Measurements from ENCODE around the gene CDKAL1. TPM values are rescaled to one million over a fixed set of nuclear protein-coding genes. Genes with fewer than 3 reads are reported as not detected.

The CDKAL1 gene
- total and polyA plus RNA-seq, 2 of the 13 experiments (the other 11 are each of a cell fraction or from before 2014, with no cell fraction given) = 9.5 to 27.7 TPM

DNA sequence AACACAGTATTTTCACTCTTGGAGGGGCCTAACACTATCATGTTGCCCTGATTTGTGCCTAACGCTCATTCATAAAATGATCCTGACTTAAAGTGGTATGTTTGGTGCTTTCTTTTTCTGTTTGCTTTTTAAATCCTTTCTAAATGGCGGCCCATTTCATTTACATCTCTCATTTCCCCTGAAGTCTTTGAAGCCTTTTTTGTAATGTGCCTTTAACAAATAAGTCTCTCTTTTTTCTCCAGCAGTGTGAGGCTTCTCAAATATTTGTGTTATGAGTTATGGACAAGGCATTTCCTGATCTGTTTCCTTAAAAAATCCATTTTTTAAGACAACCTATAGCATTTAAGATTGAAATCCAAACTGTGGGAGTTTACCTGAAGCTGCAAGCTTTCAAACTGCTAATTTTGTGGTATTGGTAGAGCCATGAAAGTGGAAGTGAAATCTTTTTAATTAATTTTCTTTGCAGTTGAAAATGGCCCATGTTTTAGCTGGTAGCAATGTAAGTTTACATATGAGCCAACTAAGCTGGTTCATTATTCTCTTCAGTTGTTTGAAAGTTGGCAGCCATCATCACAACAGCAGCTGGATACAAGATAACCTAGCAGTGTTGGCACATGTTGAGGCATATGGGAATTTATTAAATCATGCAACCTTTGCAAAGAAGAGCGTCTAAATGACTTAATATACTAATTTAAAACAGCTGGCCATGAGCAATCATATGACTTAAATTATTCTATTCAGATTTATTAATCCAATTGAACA is 469.7 kb downstream of the CDKAL1 start (continued):
- TF ChIP-seq, protein P1, sequence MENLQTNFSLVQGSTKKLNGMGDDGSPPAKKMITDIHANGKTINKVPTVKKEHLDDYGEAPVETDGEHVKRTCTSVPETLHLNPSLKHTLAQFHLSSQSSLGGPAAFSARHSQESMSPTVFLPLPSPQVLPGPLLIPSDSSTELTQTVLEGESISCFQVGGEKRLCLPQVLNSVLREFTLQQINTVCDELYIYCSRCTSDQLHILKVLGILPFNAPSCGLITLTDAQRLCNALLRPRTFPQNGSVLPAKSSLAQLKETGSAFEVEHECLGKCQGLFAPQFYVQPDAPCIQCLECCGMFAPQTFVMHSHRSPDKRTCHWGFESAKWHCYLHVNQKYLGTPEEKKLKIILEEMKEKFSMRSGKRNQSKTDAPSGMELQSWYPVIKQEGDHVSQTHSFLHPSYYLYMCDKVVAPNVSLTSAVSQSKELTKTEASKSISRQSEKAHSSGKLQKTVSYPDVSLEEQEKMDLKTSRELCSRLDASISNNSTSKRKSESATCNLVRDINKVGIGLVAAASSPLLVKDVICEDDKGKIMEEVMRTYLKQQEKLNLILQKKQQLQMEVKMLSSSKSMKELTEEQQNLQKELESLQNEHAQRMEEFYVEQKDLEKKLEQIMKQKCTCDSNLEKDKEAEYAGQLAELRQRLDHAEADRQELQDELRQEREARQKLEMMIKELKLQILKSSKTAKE (CRISPR knock-in tag; IDR thresholded peaks at IDR 0.05; ENCODE audit: borderline replicate concordance) = no peak
- TF ChIP-seq, protein P2, sequence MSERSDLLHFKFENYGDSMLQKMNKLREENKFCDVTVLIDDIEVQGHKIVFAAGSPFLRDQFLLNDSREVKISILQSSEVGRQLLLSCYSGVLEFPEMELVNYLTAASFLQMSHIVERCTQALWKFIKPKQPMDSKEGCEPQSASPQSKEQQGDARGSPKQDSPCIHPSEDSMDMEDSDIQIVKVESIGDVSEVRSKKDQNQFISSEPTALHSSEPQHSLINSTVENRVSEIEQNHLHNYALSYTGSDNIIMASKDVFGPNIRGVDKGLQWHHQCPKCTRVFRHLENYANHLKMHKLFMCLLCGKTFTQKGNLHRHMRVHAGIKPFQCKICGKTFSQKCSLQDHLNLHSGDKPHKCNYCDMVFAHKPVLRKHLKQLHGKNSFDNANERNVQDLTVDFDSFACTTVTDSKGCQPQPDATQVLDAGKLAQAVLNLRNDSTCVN (CRISPR knock-in tag; IDR thresholded peaks at IDR 0.05; ENCODE audit: borderline replicate concordance) = no peak
- TF ChIP-seq, protein P3, sequence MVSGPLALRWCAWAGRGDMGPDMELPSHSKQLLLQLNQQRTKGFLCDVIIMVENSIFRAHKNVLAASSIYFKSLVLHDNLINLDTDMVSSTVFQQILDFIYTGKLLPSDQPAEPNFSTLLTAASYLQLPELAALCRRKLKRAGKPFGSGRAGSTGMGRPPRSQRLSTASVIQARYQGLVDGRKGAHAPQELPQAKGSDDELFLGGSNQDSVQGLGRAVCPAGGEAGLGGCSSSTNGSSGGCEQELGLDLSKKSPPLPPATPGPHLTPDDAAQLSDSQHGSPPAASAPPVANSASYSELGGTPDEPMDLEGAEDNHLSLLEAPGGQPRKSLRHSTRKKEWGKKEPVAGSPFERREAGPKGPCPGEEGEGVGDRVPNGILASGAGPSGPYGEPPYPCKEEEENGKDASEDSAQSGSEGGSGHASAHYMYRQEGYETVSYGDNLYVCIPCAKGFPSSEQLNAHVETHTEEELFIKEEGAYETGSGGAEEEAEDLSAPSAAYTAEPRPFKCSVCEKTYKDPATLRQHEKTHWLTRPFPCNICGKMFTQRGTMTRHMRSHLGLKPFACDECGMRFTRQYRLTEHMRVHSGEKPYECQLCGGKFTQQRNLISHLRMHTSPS (CRISPR knock-in tag; IDR thresholded peaks at IDR 0.05; ENCODE audit: low read depth) = no peak
- TF ChIP-seq SP1 (IDR thresholded peaks at IDR 0.05) (no peak), SP1 (CRISPR knock-in tag; IDR thresholded peaks at IDR 0.05) (no peak), TBP (CRISPR knock-in tag; IDR thresholded peaks at IDR 0.05) (no peak), MZF1 (CRISPR knock-in tag; IDR thresholded peaks at IDR 0.05; ENCODE audit: borderline replicate concordance) (no peak), ZNF282 (IDR thresholded peaks at IDR 0.05; ENCODE audit: partially characterized antibody) (no peak), RFX5 (IDR thresholded peaks at IDR 0.05; ENCODE audit: low read depth, low read length) (no peak), ZNF225 (CRISPR knock-in tag; IDR thresholded peaks at IDR 0.05) (no peak), PHF21A (CRISPR knock-in tag; IDR thresholded peaks at IDR 0.05) (peak; percentile 90), RFX3 (CRISPR knock-in tag; IDR thresholded peaks at IDR 0.05) (no peak), FOSL2 (CRISPR knock-in tag; IDR thresholded peaks at IDR 0.05) (peak; percentile 89)
- TF ChIP-seq, protein P4, sequence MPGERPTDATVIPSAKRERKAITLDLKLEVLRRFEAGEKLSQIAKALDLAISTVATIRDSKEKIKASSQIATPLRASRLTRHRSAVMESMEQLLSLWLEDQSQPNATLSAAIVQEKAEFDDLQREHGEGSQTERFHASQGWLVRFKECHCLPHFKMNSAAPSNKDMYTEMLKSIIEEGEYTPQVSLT (CRISPR knock-in tag; IDR thresholded peaks at IDR 0.05; ENCODE audit: borderline replicate concordance, low read depth) = no peak
- TF ChIP-seq, protein P5, sequence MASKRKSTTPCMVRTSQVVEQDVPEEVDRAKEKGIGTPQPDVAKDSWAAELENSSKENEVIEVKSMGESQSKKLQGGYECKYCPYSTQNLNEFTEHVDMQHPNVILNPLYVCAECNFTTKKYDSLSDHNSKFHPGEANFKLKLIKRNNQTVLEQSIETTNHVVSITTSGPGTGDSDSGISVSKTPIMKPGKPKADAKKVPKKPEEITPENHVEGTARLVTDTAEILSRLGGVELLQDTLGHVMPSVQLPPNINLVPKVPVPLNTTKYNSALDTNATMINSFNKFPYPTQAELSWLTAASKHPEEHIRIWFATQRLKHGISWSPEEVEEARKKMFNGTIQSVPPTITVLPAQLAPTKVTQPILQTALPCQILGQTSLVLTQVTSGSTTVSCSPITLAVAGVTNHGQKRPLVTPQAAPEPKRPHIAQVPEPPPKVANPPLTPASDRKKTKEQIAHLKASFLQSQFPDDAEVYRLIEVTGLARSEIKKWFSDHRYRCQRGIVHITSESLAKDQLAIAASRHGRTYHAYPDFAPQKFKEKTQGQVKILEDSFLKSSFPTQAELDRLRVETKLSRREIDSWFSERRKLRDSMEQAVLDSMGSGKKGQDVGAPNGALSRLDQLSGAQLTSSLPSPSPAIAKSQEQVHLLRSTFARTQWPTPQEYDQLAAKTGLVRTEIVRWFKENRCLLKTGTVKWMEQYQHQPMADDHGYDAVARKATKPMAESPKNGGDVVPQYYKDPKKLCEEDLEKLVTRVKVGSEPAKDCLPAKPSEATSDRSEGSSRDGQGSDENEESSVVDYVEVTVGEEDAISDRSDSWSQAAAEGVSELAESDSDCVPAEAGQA (IDR thresholded peaks at IDR 0.05; ENCODE audit: low read depth) = no peak
- TF ChIP-seq, protein P5 (CRISPR knock-in tag; IDR thresholded peaks at IDR 0.05; ENCODE audit: borderline replicate concordance) = no peak
